Cortex of kidney (tissue), 1 donor: ENCODE measurements around the gene RASL12.
"Not testable (repeated sequence)": the region's sequence is repeated elsewhere in the genome, so short reads cannot be mapped to it uniquely, and the experiment has no call there.

Experiments
- DNase-seq: peaks from one replicate; lab custom pipeline; 2025; lab: John Stamatoyannopoulos, UW

RASL12 gene

DNA sequence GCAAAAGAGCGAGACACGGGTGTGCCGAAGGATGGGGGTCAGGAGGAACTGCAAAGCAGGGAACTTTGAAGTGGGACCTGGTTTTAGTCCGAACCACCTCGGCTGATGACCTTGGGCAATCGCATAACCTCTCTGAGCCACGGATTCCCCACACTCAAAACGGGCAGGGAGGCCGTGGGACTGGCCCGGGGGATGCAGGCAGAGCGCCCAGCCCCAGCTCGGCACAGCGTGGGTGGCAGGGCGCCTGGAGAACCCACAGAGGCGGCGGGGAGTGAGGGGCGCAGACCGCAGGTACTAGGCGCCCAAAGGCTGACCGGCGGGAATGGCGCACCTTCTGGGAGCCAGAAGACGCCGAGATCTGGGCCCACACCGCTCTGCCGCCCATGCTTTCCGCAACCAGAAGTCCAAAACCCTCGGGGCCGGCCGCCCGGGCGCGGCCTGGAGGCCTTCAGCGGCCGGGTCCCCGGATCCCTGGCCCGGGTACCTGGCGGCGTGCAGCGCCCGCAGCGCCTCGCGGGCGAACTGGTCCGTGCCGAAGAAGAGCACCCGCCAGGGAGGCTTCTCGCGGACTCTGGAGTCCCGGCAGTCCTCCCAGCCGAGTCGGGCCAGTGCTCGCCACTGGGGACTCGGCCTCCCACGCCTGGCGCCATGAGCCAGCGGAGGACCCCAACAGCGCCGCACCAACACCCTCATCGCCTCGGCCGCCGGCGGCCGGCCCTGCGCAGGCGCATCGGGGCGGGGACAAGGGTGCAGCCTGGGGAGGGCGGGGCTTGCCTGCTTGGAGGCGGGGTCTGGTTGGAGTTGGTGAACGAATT, 38.7 kb downstream of the RASL12 start, which contains the start of gene MTFMT:
Gene MTFMT (minus strand): TSS at position 719 of the 815 bp plus-strand sequence. CDS start 26 bp downstream, at position 693.
- peak; percentile 83 for DNase-seq

DNA sequence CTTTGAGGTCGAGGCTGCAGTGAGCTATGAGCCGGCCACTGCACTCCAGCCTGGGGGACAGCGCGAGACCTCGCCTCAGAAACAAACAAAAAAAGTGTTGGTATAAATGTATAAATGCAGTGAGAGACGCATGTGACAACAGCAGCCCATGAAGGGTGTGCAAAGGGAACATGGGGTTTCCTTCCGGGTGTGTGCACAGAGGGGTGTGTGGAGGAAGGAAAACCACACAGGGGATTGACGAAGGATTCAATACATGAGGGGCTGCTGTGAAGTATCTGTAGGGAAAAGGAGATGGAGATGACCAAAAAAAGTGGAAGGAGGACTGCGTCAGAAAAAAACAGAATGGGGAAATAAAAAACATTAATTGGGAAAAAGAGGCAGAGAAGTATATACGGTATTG, 39.5 kb downstream of the RASL12 start:
- no peak for DNase-seq

DNA sequence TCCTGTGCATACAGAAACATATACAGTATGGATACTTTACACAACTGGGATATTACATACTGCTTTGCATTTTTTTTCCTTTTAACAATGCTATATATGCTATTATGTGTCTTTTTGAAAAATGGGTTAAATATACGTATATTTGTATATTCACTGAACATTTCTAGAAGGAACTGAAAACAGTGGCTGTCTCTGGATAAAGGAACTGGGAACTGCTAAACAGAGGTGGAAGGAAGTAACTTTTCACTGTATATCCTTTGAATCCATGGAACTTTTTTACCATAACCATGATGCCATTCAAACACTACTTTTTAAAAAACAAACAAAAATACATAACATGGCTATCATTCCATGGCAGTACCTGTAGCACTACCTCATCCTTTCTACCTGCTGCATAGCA, 40.2 kb downstream of the RASL12 start:
- no peak for DNase-seq

DNA sequence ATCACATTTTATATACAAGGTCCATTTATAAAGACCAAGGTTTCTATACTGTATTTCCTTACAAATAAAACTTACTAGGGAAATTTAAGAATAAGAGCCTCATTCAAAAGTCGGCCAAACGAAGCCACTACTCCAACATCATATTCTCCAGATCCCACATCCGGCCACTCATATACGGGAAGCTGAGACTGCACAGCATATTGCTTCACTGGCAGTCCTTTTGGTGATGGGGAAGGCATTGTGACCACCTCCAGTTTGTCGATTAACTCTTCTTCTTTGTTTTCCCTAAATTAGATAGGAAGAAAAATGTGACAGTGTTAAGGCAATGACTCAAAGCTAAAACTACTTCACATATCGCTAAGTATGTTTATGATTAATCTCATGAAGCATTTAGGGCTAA, 41.0 kb downstream of the RASL12 start:
- no peak for DNase-seq

DNA sequence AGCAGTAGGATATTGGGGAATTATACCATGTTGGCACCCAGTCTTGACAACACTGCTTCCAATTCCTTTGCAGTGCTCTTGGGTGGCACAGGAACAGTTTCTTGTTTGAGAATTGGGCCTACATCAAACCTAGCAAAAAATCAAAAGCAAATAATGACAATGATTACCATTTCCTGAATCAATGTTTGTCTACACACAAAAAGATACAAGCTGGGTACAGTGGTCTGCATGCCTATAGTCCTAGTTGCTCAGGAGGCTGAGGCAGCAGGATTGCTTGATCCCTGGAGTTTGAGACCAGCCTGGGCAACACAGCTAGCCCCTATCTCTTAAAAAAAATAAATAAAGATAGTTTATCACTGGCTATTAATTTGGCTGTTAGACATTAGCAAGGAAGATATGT, 46.3 kb downstream of the RASL12 start:
- DNase-seq = no peak

DNA sequence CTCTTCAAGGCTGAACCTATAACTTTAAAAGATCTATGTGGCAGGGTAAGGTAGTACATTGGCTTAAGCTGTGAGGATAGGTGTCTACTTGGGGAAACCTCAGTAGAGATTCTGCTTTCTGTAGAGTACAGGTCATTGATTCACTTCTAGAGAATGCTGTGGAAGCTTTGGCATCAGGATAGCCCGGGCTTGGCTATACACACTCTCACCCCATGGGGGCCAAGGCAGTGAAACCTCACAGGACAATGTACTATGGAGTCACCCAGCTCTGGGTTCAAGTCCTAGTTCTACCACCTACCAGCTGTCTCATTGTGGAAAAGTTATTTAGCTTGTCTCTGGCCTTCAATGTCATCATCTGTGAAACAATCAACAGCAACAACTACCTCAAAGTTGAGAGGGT, 47.4 kb downstream of the RASL12 start:
- no peak for DNase-seq

DNA sequence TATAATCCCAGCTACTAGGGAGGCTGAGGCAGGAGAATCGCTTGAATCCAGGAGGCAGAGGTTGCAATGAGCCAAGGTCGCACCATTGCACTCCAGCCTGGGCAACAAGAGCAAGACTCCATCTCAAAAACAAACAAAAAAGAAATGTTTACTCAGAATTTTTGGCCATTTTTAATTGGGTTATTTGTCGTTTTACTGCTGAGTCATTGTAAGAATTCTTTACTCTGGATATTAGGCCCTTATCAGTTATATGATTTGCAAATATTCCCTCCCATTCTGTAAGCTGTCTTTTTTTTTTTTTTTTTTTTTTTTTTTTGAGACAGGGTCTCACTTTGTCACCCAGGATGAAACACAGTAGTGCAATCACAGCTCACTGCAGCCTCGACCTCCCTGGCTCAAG, 56.6 kb downstream of the RASL12 start:
- not testable (repeated sequence) for DNase-seq

DNA sequence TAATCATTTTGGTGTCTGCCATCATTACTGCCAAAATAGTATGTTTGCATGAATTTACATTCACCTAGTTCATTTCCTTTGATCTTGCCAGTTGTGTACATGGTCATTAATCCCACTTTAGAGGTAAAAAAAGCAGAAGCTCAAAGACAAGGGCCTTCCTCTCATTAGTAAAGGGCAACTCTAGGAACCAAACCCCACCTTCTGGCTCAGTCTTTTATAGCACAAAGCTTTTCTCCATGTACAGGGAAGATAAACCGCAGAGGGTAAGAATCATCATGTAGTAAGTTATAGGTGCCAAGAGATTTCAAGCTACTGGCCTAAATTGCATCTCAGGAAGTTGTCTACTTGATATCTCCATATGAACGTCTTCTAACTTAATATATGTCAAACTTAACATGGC, 58.8 kb downstream of the RASL12 start:
- no peak for DNase-seq

DNA sequence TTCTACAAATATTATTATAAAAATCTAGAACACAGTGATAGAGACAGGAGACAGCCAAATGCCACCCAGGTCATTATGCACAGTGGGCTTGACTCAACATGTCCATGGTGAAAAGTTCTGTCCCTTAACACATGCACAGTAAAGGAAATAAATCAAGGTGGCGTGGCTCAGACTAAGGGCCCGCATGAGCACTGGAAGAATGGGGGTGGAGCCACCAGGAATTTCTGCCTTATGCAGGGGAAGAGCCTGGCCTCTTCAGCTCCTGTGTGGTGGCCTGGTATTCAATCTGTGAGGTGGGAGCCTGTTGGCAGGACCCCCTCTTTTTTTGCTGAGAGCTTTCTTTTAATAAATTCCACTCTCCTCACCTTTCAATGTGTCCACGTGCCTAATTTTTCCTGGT, 60.9 kb downstream of the RASL12 start:
- no peak for DNase-seq

DNA sequence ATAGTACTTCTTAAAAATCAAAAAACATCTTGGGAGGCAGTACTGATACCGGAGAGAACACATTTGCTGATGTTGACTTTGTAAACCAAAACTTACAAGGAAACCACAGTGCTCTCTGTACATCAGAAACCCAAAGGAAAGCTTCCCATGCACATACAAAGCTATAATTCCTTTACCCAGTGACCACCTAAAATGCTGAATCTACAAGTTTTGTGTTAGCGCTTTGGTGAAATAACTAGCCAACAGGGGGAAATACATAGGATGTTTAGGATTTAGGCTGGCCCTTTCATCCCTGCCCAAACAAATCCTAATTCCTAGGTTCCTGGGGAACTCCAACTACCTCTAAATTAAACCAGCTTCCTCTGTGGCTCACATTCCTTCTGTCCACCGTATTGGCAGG, 62.8 kb downstream of the RASL12 start:
- no peak for DNase-seq
